OCI-LY3 (cell line): ENCODE measurements around the gene ANGPTL7.

Experiments used
- EZH2phosphoT487 ChIP-seq: fragments of 200-600 bp; shearing (Covaris generic); IDR thresholded peaks from 2 replicates; pipeline ENCODE4 v1.6.1; 2018; ENCODE audit warnings: antibody characterized with exemption, mixed run types, low read depth
- TF ChIP-seq, protein P1 (sequence below): fragments of 200-600, 300-600 bp; sonication (generic); IDR thresholded peaks from 2 replicates; pipeline ENCODE4 v1.5.1; 2014; ENCODE audit warnings: antibody characterized with exemption, low read length, low read depth

DNA sequence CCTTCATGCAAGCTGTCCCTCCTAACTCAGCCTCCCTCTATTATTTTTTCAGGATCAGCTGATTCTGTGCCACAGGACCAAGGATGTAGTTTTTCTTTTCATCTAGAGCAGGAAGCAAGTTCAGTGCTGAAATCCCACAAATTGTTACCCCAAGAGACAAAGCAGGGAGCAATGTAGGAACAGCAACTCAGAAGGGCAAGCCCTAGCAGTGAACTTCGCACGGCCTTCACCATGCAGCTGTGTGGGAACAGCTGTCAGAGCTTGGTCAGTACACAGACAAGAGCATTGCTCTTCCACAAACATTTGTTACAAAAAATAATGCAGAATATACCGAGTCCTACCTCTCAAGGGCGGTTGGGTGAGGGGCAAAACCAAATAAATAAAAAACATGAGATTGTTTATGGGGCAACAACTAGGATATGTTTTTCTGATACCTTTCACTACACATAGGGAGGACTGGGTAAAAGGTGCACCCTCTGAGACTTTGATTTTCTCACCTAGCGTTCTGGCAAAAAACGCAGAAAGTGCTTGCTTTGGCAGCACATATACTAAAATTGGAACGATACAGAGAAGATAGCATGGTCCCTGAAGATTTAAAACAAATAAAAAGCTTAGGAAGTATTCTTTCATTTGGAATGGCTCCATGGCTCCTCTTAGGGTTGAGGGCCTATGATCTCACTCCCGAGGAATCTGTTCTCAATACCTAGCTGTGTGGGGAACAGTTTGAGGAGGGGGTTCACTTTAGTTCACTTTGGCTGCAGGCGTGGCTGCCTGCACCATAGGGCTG lies 37.1 kb upstream of the ANGPTL7 start:
- TF ChIP-seq, protein P1, sequence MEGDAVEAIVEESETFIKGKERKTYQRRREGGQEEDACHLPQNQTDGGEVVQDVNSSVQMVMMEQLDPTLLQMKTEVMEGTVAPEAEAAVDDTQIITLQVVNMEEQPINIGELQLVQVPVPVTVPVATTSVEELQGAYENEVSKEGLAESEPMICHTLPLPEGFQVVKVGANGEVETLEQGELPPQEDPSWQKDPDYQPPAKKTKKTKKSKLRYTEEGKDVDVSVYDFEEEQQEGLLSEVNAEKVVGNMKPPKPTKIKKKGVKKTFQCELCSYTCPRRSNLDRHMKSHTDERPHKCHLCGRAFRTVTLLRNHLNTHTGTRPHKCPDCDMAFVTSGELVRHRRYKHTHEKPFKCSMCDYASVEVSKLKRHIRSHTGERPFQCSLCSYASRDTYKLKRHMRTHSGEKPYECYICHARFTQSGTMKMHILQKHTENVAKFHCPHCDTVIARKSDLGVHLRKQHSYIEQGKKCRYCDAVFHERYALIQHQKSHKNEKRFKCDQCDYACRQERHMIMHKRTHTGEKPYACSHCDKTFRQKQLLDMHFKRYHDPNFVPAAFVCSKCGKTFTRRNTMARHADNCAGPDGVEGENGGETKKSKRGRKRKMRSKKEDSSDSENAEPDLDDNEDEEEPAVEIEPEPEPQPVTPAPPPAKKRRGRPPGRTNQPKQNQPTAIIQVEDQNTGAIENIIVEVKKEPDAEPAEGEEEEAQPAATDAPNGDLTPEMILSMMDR, result no peak
- no peak for TF ChIP-seq EZH2phosphoT487
